ENCODE results near the gene IPO8.

The IPO8 gene

DNA sequence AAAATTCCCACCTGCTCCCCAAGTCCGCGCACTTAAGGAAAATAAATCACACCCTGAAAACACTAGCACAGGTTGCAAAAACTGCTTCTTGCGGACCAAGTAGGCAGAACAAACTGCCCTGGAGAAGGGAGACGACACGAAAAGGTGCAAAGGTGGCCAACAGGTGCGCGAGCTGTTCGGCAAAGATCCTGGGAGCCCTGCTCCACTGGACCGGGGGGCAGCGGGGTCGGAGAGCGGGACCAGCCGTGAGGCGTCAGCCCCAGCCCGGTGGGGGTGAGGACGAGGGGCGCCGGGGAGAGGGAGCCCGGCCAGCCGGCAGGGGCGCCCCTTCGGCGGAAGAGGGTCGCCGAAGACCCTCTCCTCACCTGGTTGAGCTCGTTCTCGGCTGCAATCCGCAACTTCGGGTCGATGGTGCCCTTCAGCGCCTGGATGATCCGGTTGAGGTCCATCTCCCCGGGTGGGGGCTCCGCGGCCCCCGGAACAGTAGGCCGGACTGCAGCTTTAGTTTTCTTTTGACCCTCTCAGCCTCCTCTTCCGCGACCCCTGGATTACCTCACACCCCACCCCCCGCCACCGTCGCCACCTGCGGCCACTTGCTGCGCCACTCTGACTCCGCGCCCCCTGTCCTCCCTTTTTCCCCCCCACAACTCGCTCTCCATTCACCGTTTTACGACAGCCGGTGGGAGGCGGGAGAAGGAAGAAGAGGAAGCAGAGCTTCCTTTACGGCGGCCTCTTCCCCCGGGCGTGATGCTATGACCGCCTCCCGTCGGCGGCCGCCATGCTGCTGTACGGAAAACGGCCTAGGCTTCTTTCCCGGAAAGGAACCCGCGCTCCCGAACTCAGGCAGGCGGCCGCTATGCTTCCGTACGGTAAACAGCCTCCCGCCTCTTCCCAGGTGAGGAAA, at the start of gene IPO8:
TSS of gene IPO8 (minus strand) at position 671 of the 904 bp plus-strand sequence. CDS start at position 449, 222 bp downstream.
- peak; percentile 78 to 83 for DNase-seq

DNA sequence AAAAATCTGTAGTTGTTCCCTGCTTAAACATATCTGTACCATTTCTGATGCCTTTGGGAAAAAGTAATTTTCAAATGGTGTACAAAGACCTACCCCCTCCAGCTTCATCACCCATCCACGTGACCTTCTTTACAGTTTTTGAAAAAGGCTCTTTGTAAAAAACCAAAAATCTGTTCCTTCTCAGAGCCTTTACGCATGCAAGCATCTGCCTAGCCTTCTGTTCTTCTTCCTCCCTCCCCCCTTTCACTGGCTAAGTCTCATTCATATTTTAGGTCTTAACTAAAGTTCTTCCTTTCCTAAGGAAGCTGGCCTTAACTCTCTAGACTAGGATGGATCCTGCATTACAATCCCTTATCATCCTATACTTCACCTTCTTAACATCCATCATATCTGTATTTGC, 48.7 kb upstream of the IPO8 start:
- no peak for DNase-seq

DNA sequence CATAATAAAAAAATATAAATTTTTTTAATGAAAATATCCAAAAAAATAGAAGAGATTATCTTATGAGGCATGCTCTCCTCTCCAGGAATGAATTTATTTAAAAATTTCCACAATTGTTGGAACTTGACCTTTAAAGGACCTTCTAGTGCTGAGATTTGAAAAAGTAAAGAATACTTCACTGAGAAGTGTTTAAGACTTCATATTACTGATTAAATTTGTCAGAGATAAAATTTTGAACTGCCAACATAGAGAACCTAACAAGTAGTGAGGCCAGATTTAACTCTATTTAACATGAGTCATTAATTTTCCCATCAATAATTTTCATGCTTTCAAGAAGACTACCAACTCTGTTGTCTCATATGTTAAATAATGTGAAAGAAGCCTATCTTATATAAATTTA, 44.6 kb upstream of the IPO8 start:
- no peak for DNase-seq

DNA sequence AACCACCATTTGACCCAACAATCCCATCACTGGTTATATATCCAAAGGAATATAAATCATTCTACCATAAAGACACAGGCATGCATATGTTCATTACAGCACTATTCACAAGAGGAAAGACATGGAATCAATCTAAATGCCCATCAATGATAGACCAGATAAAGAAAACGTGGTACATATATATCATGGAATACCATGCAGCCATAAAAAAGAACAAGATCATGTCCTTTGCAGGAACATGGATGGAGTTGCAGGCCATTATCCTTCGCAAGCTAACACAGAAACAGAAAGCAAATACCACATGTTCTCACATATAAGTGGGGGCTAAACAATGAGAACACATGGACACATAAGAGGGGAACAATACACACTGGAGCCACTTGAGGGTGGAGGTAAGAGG, 43.4 kb upstream of the IPO8 start:
- DNase-seq: no peak

DNA sequence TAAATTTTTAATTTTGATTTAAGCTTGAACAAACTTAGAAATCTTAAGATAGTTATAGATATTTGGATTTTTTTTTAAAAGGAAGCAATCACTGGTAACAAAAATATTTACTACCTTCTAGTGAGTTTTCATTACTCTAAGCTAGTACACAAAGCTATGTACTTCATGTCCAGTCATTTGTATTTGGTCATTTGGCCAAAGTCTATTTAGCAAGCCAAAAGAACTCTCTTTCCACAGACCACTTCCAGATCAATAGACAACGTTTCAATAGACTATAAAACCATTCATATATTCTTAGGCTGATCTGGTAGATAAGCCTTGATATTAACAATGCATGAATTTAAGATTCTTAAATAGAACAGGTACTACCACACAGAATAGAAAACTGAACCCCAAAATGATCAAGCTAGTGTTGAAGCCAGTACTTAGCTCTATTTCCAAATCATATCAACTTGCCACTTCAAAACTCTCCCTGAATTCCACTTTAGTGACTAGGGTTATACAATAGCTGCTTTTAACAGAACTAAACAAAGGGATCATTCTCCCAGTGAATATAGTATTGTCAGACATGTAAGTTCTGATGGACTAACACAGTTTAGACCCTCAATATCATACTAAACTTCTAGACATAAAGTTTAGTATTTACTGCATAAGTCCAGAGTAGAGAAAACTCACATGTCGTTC, 37.4 kb upstream of the IPO8 start:
- no peak for DNase-seq

DNA sequence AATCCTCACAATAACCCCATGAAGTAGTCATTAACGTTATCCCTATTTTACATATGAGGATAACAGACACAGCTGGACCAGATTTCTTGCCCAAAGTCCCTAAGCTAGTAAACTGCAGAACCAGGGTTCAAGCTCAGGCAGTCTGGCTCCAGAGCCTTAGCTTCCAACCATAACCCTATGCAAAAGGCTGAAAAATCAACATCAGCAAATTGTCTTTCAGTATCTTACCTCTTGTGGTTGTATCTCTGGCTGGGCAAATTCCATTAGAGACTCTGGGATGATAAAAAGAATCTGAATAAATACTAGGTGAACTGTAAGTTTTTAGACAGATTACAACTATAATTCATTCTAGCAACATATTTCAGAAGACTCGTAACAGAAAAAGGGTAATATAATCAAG, 34.3 kb upstream of the IPO8 start:
- no peak for DNase-seq

DNA sequence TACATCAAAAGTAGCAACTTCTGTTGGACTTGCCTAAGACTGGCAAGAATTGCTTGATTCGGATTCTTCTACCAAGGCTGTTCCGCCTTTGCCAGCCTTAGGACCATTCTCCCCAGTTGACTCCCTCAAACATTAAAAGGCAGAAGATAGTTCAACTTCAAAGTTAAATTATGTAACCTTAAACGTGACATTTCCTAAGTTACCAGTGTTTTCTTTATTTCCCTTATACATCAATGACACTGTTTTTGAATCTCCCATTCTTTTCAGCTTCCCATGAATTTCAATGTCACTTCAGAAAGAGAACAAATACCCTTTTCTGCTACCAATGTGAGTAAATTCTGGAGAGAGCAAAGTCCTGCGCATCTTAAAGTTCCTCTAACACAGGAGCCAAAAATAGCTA, 33.9 kb upstream of the IPO8 start:
- DNase-seq: no peak

DNA sequence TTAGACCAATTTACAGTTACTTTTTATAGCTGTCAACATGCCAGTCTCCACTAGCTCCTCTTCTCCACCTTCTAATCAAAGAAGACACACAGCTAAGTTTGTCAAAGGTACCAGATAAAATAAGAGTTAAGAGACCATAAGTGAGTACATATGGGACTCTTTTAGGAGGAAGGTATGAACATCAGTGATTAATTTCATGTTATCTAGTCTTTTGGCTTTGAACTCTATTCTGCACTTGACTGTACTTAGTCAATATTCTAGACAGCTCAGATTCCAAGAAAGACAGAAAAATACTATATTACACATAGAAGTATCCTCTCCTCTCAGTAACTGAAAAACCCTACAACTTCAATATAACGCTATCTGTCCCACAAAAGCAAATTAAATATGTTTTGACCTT, 31.0 kb upstream of the IPO8 start:
- DNase-seq: no peak

DNA sequence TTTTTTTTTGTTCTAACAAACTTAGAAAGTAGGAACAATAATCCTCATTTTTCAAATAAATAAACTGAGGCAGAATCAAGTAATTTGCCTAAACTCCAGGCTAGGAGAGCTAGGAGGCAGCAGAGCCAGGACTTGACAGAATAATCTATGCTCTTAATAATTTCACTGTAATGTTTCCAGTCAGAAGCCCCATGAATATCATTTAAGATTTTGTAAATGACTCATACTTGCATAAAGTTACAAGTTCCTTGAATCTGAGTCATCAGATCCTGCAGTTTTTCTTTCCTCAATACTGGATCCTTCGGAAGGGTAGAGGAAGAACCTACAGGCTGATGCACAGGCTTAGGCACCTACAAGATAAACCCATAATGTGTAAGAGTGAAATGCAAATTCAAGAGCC, 30.1 kb upstream of the IPO8 start:
- DNase-seq: no peak

DNA sequence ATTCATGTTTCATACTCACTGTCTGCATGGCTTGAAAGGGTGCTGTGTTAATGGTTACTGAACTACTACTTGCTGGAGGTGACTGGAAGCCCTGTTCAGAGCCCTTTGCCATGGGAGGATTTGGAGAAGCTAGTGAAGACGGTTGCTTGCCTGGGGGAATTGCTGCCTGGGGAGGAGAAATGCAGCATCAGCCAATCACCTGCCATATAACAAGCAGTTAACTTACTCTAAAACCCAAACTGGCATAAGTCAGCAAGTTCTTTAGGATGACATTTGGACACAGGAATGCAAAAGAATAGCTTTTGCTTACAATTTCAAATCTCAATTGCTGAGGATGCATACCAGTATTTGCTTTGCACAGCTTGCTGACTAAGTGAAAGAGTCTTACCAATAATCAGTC, 23.4 kb upstream of the IPO8 start:
- DNase-seq: no peak

DNA sequence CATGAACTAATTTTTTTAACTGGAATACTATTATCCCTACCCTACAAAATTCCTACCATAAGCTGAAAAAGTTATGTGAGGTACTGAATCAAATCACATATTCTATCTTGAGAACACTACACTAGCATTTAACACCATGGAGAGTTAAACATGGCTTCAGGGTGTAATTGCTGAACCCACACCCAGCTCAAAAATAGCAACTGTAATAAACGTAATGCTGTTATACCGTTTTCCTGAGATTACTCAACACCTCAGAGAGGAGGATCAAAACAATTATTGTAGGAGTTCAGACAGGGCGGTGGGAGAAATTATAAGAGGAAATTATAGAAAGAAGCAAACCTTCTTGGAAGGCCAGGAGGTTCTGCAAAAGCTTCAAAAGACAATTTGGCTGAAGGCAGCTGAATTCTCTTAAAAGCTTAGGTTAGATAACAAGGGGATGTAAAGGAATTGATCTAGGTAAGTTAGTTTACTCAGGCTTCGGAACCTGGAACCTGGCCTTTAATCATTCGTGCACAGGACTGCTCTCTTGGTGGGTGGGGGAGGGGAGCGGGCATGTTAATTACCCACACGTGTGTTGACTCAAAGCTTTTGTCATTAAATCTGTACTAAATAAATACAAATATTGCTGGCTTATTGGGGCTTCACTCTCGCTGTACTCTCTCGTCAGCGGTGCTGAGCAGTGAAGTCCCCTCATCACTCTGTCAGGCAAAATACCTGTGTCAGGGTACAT, 12.1 kb upstream of the IPO8 start:
- DNase-seq: no peak

DNA sequence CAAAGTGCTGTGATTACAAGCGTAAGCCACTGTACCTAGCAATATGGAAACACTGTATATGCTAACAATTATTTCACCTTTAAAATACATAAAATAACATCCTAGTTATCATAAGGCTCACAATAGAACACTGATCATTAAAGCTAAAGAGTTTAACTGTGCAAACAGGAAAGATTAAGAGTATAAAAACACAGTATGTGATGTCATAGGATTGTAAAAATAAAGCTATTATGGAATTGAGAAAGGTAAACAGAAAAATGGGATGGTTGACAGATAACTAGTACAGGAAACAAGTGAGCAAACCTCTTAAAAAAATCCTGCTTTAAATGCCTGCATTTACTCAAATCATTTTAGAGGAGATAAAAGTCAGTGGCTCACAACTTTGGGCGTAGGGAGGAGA, 10.8 kb upstream of the IPO8 start:
- no peak for DNase-seq

DNA sequence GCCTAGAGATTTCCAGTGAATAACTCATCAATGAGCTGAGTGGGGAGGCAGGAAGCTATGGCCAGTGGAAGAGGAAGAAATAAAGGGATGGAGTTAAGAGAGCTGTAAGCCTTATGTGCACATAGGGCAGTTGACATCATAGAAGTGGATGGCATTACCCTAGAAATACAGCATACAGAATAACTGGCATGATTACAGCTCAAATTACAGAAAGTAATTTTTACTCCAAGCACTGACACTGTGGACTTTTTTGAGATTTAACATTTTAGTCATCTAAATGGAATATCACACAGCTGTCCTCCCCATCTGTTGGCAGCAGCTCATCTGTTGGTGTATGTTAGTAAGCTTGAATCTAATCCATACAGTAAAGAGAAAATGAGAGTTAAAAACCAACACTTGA, 5.4 kb upstream of the IPO8 start:
- no peak for DNase-seq

DNA sequence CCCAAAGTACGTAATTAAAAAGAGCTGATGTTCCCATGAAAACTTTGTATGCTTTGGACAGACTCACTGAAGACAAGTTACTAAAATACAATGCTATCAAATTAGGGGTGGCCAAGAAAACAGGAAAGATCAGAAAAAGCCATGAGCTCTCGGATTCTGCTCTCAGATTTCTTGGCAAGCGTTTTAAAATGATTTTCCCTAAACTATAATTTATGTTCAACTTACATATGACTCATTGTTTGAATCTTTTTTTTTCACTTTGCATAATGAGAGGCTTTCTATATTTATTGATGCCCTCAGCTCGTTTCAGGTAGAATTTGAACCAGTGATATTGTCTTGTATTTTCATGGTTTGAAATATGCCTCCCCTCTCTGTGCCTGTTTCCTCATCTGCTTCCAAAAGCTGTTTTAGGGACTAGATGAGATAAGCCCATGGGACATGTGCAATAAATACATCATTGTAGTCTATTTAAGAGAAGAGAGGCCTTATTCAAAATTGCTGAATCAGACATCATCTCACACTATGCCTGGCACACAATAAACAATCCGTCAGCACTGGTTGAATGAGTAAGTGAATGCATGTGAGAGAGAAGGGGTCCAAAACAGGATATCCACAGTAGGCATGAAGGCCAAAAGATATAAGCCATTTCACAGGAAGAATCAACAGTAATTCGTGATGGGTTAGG, 4.7 kb upstream of the IPO8 start:
- no peak for DNase-seq

DNA sequence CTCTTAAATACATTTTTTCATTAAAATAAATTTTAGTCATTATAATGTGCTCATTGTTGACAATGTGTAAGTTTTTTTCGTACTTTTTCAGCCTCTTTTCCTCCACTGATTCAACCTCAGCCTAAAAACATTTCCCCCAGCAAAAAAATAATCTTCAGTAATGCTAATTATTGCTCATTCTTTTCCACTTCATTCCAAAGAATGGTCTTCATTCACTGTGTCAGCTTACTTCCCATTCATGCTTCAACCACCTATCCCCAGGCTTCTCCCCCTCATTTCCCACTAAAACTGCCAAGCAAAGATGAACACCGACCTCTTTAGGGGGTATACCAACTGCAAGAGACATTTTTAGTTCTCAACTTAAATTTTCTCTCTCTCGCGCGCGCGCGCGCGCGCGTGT, 2.7 kb upstream of the IPO8 start:
- no peak for DNase-seq

DNA sequence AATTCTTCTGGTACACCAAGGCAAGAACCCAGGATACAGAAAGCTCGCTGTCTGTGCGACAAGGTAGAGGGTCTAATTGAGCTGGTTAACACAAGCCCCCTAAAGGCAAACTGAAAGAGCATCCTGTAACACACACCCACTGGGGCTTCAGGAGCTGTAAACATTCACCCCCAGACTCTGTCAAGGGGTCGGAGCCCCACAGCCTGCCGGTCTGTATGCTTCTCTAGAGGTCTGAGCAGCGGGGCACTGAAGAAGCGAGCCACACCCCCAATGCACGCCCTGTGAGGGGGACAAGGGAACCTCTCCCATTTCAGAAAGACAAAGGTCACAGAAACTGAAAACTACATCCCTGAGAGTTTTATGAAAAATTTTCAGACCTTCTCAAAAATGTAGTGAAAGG, 1.3 kb upstream of the IPO8 start:
- no peak for DNase-seq

DNA sequence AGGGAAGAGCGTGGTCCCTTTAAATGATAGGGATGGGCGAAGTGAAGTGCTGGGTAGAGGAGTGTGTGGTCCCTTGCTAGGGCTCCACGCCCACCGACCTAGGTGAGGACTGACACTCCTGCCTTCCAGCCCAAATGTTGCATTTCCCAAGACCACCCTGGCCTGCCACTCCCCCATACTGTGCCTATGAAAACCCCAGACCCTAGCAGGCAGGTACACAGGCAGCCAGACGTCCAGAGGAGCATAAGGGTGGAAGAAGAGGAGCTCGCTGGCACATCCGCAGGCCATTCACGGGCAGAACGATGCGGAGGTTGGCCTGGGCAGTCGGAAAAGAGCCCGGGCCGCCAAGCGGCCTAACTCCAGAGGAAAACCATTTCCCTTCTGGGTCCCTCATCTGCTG, 817 bp upstream of the IPO8 start:
- DNase-seq: no peak

DNA sequence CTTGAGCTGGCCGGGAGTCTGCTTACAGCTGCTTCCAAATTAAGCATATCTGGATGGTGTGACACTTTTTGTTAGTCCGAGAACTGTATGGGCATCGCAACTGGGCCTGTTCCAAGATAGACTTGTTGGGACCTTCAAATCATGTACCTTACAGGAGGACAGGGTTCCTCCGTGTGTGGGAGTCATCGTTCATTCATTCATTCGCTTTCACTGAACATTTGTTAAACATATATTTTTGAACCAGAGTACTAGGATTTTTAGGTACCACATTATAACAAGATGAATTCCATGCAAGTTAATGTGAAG, 387 bp upstream of the IPO8 start:
- DNase-seq: no peak

DNA sequence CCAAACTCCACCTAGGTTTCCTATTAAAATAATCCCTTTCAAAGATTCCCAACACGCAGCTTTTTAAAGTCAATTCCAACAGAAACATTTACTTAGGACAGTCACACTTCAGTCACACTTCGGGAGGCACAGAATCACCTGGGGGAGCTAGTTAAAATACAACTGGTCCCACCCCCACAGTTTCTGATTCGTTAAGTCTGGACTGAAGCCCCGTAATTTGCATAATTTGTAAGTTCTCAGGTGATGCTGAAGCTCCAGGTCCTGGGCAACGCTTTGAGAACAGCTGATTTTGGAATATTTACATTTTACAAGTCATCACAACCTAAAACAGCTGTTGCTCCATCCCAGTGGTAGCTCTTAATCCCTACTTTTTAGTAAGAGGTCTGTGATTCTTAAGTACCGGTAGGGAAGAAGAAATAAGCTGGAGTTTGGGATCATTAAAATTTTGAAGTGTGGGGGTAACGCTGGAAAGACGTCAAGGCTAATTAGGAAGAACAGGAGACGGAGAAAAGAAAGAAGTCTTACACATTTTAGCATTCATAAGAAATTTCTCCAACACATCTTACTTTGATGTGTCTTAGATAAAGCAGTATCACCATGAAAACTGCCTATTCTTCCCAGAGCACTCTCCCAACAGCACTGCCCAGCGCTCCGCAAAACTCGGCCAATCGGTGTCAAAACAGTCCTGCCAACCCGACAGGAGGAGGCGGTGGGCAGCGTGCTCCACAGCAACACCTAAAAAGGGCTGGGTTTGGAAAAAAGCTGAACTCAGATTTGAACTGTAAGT, 1.1 kb downstream of the IPO8 start:
- no peak for DNase-seq

DNA sequence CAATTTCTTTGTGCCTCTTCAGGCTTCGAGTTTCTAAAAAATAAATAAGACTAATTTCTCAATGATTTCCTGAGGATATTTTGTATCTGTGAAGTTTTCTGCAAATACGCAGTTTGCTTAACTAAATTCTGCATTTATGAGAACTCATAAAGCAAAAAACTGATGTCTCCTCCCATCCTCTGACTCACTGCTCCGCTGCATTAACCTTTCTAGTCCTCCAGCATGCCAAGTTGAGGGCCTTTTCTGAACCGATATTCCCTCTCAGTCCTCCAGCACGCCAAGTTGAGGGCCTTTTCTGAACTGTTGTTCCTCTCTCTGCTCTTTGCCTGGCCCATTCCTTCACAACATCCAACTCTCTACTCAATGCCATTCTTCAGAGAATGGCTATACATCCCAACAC, 3.2 kb downstream of the IPO8 start:
- DNase-seq: no peak

DNA sequence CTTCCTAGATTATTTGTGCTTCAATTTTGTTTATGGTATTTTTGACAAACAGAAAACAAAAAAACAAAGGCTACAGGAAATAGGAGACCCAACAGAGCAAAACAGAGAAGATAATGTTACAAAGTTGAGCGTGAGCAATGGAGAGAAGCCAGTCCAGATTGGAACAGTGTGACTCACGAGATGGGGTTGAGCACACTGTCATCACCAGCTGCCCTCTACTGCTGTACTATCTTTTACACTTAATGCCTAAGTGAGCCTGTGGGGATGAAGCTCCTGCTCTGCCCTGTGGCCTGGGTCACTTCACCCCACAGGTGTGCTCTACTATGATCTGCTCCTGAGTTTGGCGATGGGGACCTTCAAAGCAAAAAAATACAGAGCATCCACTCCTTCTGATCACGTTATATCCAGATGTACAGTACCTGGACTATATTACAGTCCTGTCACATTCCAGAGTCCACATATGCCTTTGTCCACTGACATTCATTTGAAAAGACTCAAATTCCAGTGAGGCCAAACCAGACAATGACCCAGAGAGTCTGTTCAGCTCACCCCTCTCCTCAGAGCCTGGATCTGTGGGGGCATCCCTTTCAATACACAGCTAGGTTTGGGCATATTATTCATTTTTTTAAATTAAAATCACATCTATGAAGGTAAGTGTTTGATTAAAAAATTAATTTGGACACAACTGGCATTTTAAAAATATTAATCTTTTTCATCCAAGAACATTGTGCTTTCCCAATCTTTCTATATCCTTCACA, 4.4 kb downstream of the IPO8 start:
- no peak for DNase-seq
